Activated T-cell treated with anti-CD3 and anti-CD28 coated beads for 4 hours (primary cell): ENCODE measurements around the gene LRRC37A3.
"Not testable (repeated sequence)": the region's sequence is repeated elsewhere in the genome, so short reads cannot be mapped to it uniquely, and the experiment has no call there.

Experiments used
- DNase-seq: peaks from one replicate; pipeline ENCODE4 v3.0.0-alpha.2; 2020

LRRC37A3 gene

GRCh38 chr17:64829824-64830630, 89.3 kb downstream of the LRRC37A3 start:
- DNase-seq: not testable (repeated sequence)

DNA sequence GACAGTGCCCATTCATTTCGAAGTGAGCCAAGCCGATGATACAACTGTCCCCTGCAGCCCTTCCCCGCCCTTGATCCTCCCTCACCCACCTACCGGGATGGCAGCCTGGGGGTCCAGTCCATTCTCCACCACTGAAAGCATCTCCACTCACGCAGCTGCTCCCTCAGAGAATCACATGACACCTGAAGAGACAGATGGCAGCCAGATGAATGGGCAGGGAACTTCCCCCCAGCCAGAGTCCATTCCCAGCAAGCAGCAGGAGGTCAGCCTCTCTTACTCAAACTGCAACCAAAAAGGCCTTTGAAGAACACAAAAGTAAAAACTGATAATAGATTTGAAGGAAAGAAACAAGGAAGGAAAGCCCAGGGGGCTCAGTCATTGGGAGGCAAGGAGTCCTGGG, 90.2 kb downstream of the LRRC37A3 start:
- DNase-seq: not testable (repeated sequence)

DNA sequence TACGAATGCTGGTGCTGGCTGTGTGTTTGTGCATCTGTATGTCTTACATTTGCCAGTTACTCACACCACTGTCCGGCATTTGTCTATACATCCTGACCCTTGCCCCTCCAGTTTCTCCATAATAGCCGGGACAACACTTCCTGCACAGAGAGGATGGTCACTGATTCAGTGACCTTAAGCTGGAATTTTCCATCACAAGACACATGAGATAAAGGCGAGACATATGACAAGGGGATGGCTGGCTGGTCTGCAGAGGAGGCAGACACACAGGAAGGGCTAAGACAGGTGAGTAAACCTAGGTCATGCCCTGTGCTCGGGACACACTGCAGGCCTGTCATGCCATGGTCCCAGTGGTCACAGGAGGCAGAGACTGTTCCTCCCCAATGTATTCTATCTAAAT, 100.4 kb downstream of the LRRC37A3 start:
- DNase-seq: not testable (repeated sequence)

- not testable (repeated sequence) for DNase-seq
Observed at GRCh38 chr17:64815833-64816198, 103.5 kb downstream of the LRRC37A3 start.

DNA sequence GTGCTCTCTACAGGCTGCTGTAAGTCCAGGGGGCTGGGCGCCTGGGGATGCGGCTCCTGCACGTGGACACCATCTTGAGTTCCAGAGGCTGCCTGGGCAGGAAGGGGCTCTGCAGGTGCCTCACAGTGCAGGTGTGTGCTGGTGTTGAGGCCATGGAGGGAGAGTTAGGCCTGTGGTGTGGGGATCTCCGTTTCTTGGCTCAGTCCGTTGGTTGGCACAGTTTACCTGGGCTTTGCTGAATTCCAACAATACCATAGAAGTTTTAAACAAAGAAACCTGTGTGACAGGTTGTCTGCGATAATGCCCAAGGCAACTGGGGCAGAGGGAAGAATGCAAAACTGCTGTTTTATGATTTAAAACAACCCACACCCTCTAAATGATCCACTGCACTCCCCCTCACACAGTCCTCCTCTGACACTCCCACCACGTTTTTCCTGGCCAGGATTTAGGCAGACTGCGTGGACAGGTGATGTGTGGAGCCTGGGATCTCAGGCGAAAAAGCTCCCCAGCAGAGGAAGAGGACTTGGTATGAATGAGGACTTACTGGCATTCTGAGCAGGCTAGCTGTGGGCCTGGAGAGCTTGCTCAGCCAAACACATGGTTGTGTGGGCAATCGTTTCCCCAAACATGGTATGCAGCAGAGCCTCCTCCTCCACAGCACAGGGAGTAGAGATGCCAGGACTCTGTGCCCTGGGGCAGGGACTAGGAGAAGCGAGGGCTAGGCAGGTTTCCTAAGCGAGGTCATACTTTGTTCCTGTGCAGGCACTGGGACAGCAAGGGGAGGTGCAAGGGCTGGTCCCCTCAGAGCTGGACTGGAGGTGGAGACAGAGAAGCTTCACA, 104.1 kb downstream of the LRRC37A3 start:
- DNase-seq: not testable (repeated sequence)

DNA sequence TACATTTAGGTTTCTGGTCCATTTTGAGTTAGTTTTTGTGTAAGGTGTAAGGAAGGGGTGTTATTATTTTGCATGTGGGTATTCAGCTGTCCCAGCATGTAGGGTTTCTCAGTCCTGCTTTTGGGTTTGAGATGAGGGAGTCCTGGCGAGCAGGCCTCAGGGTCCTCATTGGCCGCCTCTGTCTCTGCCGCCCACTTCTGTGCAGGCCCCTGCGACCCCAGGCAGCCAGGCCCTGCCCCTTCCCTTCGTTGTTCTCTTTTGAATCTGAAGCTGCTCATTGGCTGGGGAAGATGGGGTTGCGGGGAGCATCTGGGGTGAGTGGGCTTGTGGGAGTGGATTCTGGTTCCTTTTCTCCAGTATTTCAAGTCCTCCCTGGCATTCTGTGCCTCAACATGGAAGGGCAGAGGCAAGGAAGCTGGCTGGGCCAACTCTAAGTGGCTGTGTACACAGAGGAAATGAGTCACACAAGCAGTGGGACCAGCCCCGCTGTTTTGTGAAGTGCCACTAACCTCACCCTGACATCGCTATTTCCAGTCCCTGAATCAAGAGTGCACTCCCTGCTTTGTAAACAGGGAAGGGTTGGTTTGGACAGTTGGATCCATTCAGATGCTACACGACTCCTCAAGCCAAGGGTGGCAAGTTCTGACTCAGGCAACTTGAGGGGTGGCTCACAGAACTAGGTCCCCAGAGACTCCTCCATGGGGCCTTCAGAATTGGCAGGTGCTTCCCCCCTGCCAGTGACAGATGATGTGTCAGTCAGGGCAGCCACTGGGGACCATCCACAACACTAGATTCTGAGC, 110.9 kb downstream of the LRRC37A3 start:
- DNase-seq: peak; percentile 21
